DOHH2 (cell line): ENCODE results near the gene CRK.
"Not testable (repeated sequence)": the region's sequence is repeated elsewhere in the genome, so short reads cannot be mapped to it uniquely, and the experiment has no call there.

Source experiments
- EZH2phosphoT487 ChIP-seq: fragments of 200-600 bp; sonication (generic); IDR thresholded peaks from 2 replicates; pipeline ENCODE4 v1.6.1; 2017; ENCODE audit warnings: borderline replicate concordance, mild to moderate bottlenecking, antibody characterized with exemption, low read length, moderate library complexity, mixed read lengths
- TF ChIP-seq, protein P1 (sequence below): fragments of 200-600 bp; sonication (generic); IDR thresholded peaks from one replicate; pipeline ENCODE4 v1.5.1; 2014; ENCODE audit warnings: antibody characterized with exemption, mild to moderate bottlenecking, low read depth, low read length; ENCODE audit not compliant: poor library complexity, severe bottlenecking

- TF ChIP-seq, protein P1, sequence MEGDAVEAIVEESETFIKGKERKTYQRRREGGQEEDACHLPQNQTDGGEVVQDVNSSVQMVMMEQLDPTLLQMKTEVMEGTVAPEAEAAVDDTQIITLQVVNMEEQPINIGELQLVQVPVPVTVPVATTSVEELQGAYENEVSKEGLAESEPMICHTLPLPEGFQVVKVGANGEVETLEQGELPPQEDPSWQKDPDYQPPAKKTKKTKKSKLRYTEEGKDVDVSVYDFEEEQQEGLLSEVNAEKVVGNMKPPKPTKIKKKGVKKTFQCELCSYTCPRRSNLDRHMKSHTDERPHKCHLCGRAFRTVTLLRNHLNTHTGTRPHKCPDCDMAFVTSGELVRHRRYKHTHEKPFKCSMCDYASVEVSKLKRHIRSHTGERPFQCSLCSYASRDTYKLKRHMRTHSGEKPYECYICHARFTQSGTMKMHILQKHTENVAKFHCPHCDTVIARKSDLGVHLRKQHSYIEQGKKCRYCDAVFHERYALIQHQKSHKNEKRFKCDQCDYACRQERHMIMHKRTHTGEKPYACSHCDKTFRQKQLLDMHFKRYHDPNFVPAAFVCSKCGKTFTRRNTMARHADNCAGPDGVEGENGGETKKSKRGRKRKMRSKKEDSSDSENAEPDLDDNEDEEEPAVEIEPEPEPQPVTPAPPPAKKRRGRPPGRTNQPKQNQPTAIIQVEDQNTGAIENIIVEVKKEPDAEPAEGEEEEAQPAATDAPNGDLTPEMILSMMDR, result not testable (repeated sequence)
- TF ChIP-seq EZH2phosphoT487, result not testable (repeated sequence)
These were observed 13.3 kb downstream of the CRK start for GRCh38 chr17:1442721-1443120.
